ENCODE results near the gene MCAM. TPM values are rescaled to one million over a fixed set of nuclear protein-coding genes. Genes with fewer than 3 reads are reported as not detected.

Gene MCAM
- 197 and 367 TPM in 2 replicates for total RNA-seq

GRCh38 chr11:119316729-119317591, at the start of gene MCAM:
TSS of gene MCAM (minus strand) at chr11:119317130. CDS start at chr11:119317101, 29 bp downstream.

GRCh38 chr11:119346605-119347004, 29.7 kb upstream of the MCAM start, which contains the start of gene MFRP:
TSS of gene MFRP (minus strand) at chr11:119346705. CDS start at chr11:119346513, 192 bp downstream.

GRCh38 chr11:119340335-119341221, 23.6 kb upstream of the MCAM start, which contains the start of gene C1QTNF5:
TSS of gene C1QTNF5 (minus strand) at chr11:119340883. CDS start at chr11:119340397, 486 bp downstream.

GRCh38 chr11:119334174-119334930, 17.4 kb upstream of the MCAM start, which contains the start of gene RNF26:
TSS of gene RNF26 (plus strand) at chr11:119334527. CDS start at chr11:119335123, 596 bp downstream.

Other genes starting within 250 kb of the MCAM start
- 14.8 and 17.8 TPM in 2 replicates for gene VPS11, start 249.3 kb downstream of the MCAM start, total RNA-seq
- 10.5 and 27.9 TPM in 2 replicates for gene HMBS, start 232.2 kb downstream of the MCAM start, total RNA-seq
- gene DPAGT1, start 215.3 kb downstream of the MCAM start, total RNA-seq, result 28.2 and 33.6 TPM in 2 replicates
- gene C2CD2L, start 209.8 kb downstream of the MCAM start, total RNA-seq, result 5.0 and 5.8 TPM in 2 replicates
- gene HINFP, start 195.6 kb downstream of the MCAM start, total RNA-seq, result 5.2 and 17.0 TPM in 2 replicates
- gene ABCG4, start 168.1 kb downstream of the MCAM start, total RNA-seq, result 0.42 and 0.79 TPM in 2 replicates
- 21.8 and 28.5 TPM in 2 replicates for gene NLRX1, start 148.4 kb downstream of the MCAM start, total RNA-seq
- gene NHERF4, start 131.7 kb downstream of the MCAM start, total RNA-seq, result not detected in 2 replicates
- gene CBL, start 110.8 kb downstream of the MCAM start, total RNA-seq, result 7.5 and 10.3 TPM in 2 replicates
- 15.0 and 16.8 TPM in 2 replicates for gene RNF26, start 17.4 kb upstream of the MCAM start, total RNA-seq
- gene C1QTNF5, start 23.8 kb upstream of the MCAM start, total RNA-seq, result 0.07 TPM in 1 of 2 replicates, not detected in the other
- gene MFRP, start 29.6 kb upstream of the MCAM start, total RNA-seq, result not detected in 2 replicates
- 1.1 and 1.9 TPM in 2 replicates for gene USP2, start 64.6 kb upstream of the MCAM start, total RNA-seq
- 9.2 and 11.4 TPM in 2 replicates for gene THY1, start 106.0 kb upstream of the MCAM start, total RNA-seq